Thyroid gland (tissue), 4 donors: Measurements from ENCODE around the gene NUDT4.

Experiments
- CTCF ChIP-seq, 6 experiments: fragments of 200-600 bp in 3 of 6; fragments of 450-650 bp in 3 of 6; sonication (generic) in 3 of 6; IDR thresholded peaks; one replicate each; pipeline ENCODE4 v1.5.1; 2016 to 2019; ENCODE audit warnings: antibody characterized with exemption in 6 of 6, mild to moderate bottlenecking in 2 of 6, inconsistent platforms in 1 of 6, moderate library complexity in 1 of 6
- POLR2A ChIP-seq, 2 donors: fragments of 450-650 bp; IDR thresholded peaks; one replicate each; pipeline ENCODE4 v1.6.1; 2017; ENCODE audit warnings: antibody characterized with exemption in 2 of 2, mild to moderate bottlenecking in 2 of 2, moderate library complexity in 1 of 2

GRCh38 chr12:93381161-93381975 is 3.6 kb downstream of the NUDT4 start:
- TF ChIP-seq CTCF (IDR thresholded peaks at IDR 0.05), result no peak
- no peak for TF ChIP-seq POLR2A (IDR thresholded peaks at IDR 0.05)
